ENCODE data around the gene REPS1. TPM values are rescaled to one million over a fixed set of nuclear protein-coding genes. Genes with fewer than 3 reads are reported as not detected.

REPS1 gene
- total RNA-seq, 1 experiment from 2014 or later: 55.1 TPM

- TF ChIP-seq MAX (CRISPR knock-in tag; IDR thresholded peaks at IDR 0.05): no peak
- TF ChIP-seq NFYB (CRISPR knock-in tag; conservative IDR thresholded peaks at IDR 0.05; ENCODE audit: low read depth): no peak
- TF ChIP-seq ZNF138 (CRISPR knock-in tag; conservative IDR thresholded peaks at IDR 0.05): no peak
- TF ChIP-seq HMGXB4 (CRISPR knock-in tag; IDR thresholded peaks at IDR 0.05): no peak
- no peak for TF ChIP-seq IRF2 (CRISPR knock-in tag; IDR thresholded peaks at IDR 0.05; ENCODE audit: borderline replicate concordance, low read depth)
- no peak for TF ChIP-seq JAZF1 (CRISPR knock-in tag; IDR thresholded peaks at IDR 0.05)
Observed at GRCh38 chr6:138977242-138977641, 10.8 kb downstream of the REPS1 start (continued).

GRCh38 chr6:138975815-138976214, 12.2 kb downstream of the REPS1 start:
- no peak overlapping the region for H3K4me3 Mint-ChIP-seq
- H3K9me3 Mint-ChIP-seq: no peaks in the 10 kb centered on the region
- ChIA-PET CTCF (no interaction called here), POLR2A (no interaction called here)
- TF ChIP-seq ZNF232 (CRISPR knock-in tag; IDR thresholded peaks at IDR 0.05): no peak
- no peak for TF ChIP-seq TEAD1 (CRISPR knock-in tag; IDR thresholded peaks at IDR 0.05)
- TF ChIP-seq CREB1 (CRISPR knock-in tag; IDR thresholded peaks at IDR 0.05): no peak
- no peak for TF ChIP-seq NR1H2 (CRISPR knock-in tag; IDR thresholded peaks at IDR 0.05)
- no peak for TF ChIP-seq FOXJ3 (CRISPR knock-in tag; IDR thresholded peaks at IDR 0.05; ENCODE audit: borderline replicate concordance)
- no peak for TF ChIP-seq CDX4 (CRISPR knock-in tag; IDR thresholded peaks at IDR 0.05; ENCODE audit: borderline replicate concordance)
- TF ChIP-seq GRHL2 (CRISPR knock-in tag; IDR thresholded peaks at IDR 0.05; ENCODE audit: insufficient replicate concordance, severe bottlenecking): no peak
- TF ChIP-seq RORB (CRISPR knock-in tag; IDR thresholded peaks at IDR 0.05): no peak
- TF ChIP-seq ZBTB43 (CRISPR knock-in tag; IDR thresholded peaks at IDR 0.05): no peak
- TF ChIP-seq, protein P1, sequence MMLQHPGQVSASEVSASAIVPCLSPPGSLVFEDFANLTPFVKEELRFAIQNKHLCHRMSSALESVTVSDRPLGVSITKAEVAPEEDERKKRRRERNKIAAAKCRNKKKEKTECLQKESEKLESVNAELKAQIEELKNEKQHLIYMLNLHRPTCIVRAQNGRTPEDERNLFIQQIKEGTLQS (CRISPR knock-in tag; conservative IDR thresholded peaks at IDR 0.05): no peak
- peaks cover 82% of the 10 kb centered on the region for H3K4me1 Mint-ChIP-seq
- H3K27ac Mint-ChIP-seq: no peak overlapping the region
- H3K36me3 Mint-ChIP-seq: no peaks in the 10 kb centered on the region
- H3K27me3 Mint-ChIP-seq (ENCODE audit: low read depth): no peaks in the 10 kb centered on the region
- ATAC-seq: no peak
- DNase-seq (ENCODE audit: low spot score): no peak

DNA sequence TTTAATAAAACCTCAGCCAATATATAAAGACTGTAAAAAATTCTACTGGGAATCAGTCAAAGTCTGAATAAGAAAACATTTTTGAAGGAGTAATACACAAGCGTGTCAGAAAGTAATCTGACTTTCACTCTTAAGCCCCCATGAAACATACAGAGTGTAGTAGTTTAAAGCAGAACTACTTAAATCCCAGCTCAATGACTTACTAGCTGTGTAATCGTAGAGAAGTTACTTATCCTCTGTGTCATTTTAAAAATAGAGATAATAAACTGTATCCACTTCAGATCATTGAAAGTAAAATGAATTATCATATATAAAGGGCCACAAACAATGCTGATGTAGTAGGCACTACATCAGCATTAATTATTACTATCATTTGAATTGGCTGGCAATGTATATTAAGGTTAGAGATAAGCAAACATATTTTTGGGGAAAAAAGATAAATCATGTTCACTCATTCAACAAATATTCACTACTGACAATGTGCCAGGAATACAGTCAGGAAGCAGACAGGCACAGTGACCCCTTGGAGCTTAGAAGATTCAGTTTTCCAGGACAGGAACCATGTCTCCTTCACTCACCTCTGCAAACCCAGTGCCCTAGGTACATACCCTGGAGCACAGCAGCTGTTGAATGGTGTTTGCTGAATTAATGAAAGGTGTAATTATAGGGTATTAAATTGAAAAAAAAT, 14.4 kb downstream of the REPS1 start:
- ChIA-PET POLR2A (no interaction called here), CTCF (no interaction called here)
- Mint-ChIP-seq H3K36me3 (no peaks in the 10 kb centered on the region), H3K27me3 (ENCODE audit: low read depth) (no peaks in the 10 kb centered on the region), H3K4me3 (no peak overlapping the region), H3K27ac (no peak overlapping the region), H3K9me3 (no peaks in the 10 kb centered on the region), H3K4me1 (peaks cover 79% of the 10 kb centered on the region)
- ATAC-seq (no peak), DNase-seq (ENCODE audit: low spot score) (no peak)
- TF ChIP-seq GRHL2 (CRISPR knock-in tag; IDR thresholded peaks at IDR 0.05; ENCODE audit: insufficient replicate concordance, severe bottlenecking): no peak
- no peak for TF ChIP-seq EMX1 (CRISPR knock-in tag; IDR thresholded peaks at IDR 0.05)
- no peak for TF ChIP-seq MLX (CRISPR knock-in tag; IDR thresholded peaks at IDR 0.05)
- no peak for TF ChIP-seq HMGXB4 (CRISPR knock-in tag; IDR thresholded peaks at IDR 0.05)
- TF ChIP-seq, protein P2, sequence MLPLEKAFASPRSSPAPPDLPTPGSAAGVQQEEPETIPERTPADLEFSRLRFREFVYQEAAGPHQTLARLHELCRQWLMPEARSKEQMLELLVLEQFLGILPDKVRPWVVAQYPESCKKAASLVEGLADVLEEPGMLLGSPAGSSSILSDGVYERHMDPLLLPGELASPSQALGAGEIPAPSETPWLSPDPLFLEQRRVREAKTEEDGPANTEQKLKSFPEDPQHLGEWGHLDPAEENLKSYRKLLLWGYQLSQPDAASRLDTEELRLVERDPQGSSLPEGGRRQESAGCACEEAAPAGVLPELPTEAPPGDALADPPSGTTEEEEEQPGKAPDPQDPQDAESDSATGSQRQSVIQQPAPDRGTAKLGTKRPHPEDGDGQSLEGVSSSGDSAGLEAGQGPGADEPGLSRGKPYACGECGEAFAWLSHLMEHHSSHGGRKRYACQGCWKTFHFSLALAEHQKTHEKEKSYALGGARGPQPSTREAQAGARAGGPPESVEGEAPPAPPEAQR (CRISPR knock-in tag; IDR thresholded peaks at IDR 0.05): no peak
- no peak for TF ChIP-seq TEAD4 (CRISPR knock-in tag; IDR thresholded peaks at IDR 0.05)
- no peak for TF ChIP-seq NFYB (CRISPR knock-in tag; conservative IDR thresholded peaks at IDR 0.05; ENCODE audit: low read depth)
- TF ChIP-seq ZNF423 (CRISPR knock-in tag; IDR thresholded peaks at IDR 0.05): no peak
- TF ChIP-seq FOXP1 (CRISPR knock-in tag; IDR thresholded peaks at IDR 0.05; ENCODE audit: borderline replicate concordance): no peak
- no peak for TF ChIP-seq CREB1 (CRISPR knock-in tag; IDR thresholded peaks at IDR 0.05)
- no peak for TF ChIP-seq ZNF121 (CRISPR knock-in tag; IDR thresholded peaks at IDR 0.05)
- TF ChIP-seq HMGA2 (CRISPR knock-in tag; IDR thresholded peaks at IDR 0.05): no peak
